Erythroblast (primary cell): ENCODE data around the gene DOK7.

Experiments used
- GATA1 ChIP-seq: IDR thresholded peaks from 2 replicates; pipeline ENCODE4 v1.6.1; 2011; ENCODE audit warnings: low read depth, mild to moderate bottlenecking, control low read depth, low read length, moderate library complexity
- POLR2A ChIP-seq: IDR thresholded peaks from 2 replicates; pipeline ENCODE4 v1.6.1; 2011; ENCODE audit warnings: mild to moderate bottlenecking, low read length

- no peak for TF ChIP-seq POLR2A
- no peak for TF ChIP-seq GATA1
Measured at GRCh38 chr4:3516836-3517730, 54.0 kb downstream of the DOK7 start.
